GM10248 (cell line): ENCODE measurements around the gene PIK3CB.
A peak's percentile ranks its signal among the peaks of the same experiment; 100 is the strongest.
"Not testable (repeated sequence)": the region's sequence is repeated elsewhere in the genome, so short reads cannot be mapped to it uniquely, and the experiment has no call there.

Experiments
- CTCF ChIA-PET: fragments of 300-600 bp; sonication (Branson Sonifier 250); formaldehyde crosslinking; extraction: SDS; loops from one replicate; lab custom pipeline; 2021; ENCODE audit warnings: antibody characterized with exemption; lab: Yijun Ruan, JAX
- POLR2A ChIA-PET: fragments of 350-650 bp; sonication (Branson Sonifier 250); formaldehyde crosslinking; extraction: SDS; loops from one replicate; lab custom pipeline; 2020; ENCODE audit warnings: antibody characterized with exemption; lab: Yijun Ruan, JAX
- DNase-seq: peaks from one replicate; pipeline ENCODE4 v3.0.0; 2012; ENCODE audit errors: extremely low spot score
- TF ChIP-seq, protein P1 (sequence below): IDR thresholded peaks from 2 replicates; pipeline ENCODE4 v1.5.1; 2012; ENCODE audit warnings: mild to moderate bottlenecking, low read depth; ENCODE audit errors: extremely low read depth, missing control alignments, control extremely low read depth

Gene PIK3CB

DNA sequence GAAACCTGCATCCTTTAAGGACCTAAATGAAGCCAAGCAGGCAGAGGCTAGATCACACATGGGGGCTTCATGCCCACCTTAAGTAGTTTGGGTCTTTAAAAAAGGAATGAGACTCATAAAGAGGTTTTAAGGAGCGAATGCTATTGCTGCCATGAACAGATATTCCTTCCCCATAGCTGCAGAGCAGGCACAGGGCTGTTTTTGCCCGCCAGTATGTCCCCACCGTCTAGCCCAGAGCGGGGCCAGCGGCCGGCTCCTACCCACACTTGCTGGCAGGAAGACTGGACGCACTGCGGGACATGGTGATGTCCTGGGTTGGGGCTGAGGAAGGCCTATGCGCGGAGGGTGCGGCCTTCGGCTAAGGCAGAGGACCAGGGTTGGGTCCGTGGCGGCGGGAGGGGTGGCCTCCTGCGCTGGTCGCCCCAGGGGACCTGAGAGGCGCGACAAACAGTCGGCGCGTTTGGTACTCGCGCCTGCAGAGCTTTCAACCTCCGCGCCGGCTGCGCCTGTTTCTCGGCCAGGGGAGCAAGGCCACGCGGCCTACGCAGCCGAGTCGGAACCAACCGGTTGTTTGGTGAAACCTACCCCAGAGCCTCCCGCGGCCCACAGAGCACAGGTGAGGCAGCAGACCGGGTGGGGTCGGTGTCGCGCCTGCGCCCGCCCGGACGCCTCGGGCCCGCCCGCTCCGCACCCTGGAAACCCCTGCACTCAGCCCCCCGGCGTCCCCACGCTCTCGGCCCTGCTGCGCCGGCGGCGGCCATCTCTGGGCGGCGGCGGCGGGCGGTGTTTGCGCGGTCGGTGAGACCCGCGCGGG, 226.2 kb downstream of the PIK3CB start, which contains the start of gene FAIM:
TSS of gene FAIM (plus strand) at position 450 of the 814 bp plus-strand sequence. CDS start 10,956 bp downstream, outside the sequence.
- TF ChIP-seq, protein P1, sequence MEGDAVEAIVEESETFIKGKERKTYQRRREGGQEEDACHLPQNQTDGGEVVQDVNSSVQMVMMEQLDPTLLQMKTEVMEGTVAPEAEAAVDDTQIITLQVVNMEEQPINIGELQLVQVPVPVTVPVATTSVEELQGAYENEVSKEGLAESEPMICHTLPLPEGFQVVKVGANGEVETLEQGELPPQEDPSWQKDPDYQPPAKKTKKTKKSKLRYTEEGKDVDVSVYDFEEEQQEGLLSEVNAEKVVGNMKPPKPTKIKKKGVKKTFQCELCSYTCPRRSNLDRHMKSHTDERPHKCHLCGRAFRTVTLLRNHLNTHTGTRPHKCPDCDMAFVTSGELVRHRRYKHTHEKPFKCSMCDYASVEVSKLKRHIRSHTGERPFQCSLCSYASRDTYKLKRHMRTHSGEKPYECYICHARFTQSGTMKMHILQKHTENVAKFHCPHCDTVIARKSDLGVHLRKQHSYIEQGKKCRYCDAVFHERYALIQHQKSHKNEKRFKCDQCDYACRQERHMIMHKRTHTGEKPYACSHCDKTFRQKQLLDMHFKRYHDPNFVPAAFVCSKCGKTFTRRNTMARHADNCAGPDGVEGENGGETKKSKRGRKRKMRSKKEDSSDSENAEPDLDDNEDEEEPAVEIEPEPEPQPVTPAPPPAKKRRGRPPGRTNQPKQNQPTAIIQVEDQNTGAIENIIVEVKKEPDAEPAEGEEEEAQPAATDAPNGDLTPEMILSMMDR, result no peak
- DNase-seq, result peak; percentile 66
- ChIA-PET POLR2A (no interaction called here), CTCF (interaction anchor here (2.2 to 4.0 kb wide), 3 partner anchors 14 to 314 kb away, joined by 11 to 15 read pairs (median 11); partner anchors contain the start of gene CEP70)

DNA sequence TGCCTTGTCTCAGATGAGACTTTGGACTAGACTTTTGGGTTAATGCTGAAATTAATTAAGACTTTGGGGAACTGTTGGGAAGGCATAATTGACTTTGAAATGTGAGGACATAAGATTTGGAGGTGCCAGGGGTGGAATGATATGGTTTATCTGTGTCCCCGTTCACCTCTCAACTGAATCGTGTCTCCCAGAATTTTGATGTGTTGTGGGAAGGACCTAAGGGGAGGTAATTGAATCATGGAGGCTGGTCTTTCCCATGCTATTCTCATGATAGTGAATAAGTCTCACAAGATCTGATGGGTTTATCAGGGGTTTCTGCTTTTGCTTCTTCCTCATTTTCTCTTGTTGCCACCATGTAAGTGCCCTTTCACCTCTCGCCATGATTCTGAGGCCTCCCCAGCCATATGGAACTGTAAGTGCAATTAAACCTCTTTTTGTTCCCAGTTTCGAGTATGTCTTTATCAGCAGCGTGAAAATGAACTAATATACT, 230.6 kb downstream of the PIK3CB start:
- DNase-seq, POLR2A ChIA-PET, CTCF ChIA-PET: not testable (repeated sequence)
